SK-N-SH (cell line): Measurements from ENCODE around the gene MCUR1. TPM values are rescaled to one million over a fixed set of nuclear protein-coding genes. Genes with fewer than 3 reads are reported as not detected.

Source experiments
- CTCF ChIA-PET: fragments of 300-600, 350-600 bp; formaldehyde crosslinking; extraction: SDS; loops from one replicate; lab custom pipeline; 2021; lab: Yijun Ruan, JAX
- POLR2A ChIA-PET: fragments of 350-600 bp; sonication (Branson Sonifier 250); formaldehyde crosslinking; extraction: SDS; loops from one replicate; lab custom pipeline; 2020; ENCODE audit warnings: antibody characterized with exemption, inconsistent platforms; lab: Yijun Ruan, JAX
- DNase-seq: peaks from one replicate; pipeline ENCODE4 v3.0.0; 2012
- H2AFZ ChIP-seq: fragments of 200-600 bp; sonication (generic); 2 replicates; pipeline ENCODE4 v1.8.1; 2016; ENCODE audit warnings: antibody characterized with exemption, mild to moderate bottlenecking, low read depth
- H3F3A ChIP-seq: fragments of 200-600 bp; sonication (generic); replicated peaks from 2 replicates; pipeline ENCODE3; 2016; ENCODE audit warnings: antibody characterized with exemption, mild to moderate bottlenecking; ENCODE audit not compliant: insufficient read depth
- H3K27ac ChIP-seq, 2 experiments: fragments of 200-500 bp in 1 of 2; fragments of 200-600 bp in 1 of 2; sonication (Bioruptor generic) in 1 of 2; sonication (generic), shearing (Covaris generic) in 1 of 2; 2 replicates each; pipeline versions ENCODE4 v1.5.1 to v1.6.1; 2014 to 2016; ENCODE audit warnings: low read depth in 2 of 2, inconsistent platforms in 1 of 2, low read length in 1 of 2, mild to moderate bottlenecking in 1 of 2, mixed read lengths in 1 of 2
- H3K27me3 ChIP-seq: fragments of 200-600 bp; sonication (generic), shearing (Covaris generic); 2 replicates; pipeline ENCODE4 v1.6.1; 2016; ENCODE audit warnings: mixed run types; ENCODE audit not compliant: insufficient read depth
- H3K36me3 ChIP-seq, 2 experiments: fragments of 200-500 bp in 1 of 2; fragments of 200-600 bp in 1 of 2; sonication (Bioruptor generic) in 1 of 2; sonication (generic) in 1 of 2; replicated peaks in 1 of 2; 2 replicates each; pipeline versions ENCODE3 to v1.5.1; 2014 to 2016; ENCODE audit warnings: low read length in 1 of 2, mild to moderate bottlenecking in 1 of 2; ENCODE audit not compliant: insufficient read depth in 2 of 2, control insufficient read depth in 1 of 2
- H3K4me1 ChIP-seq, 2 experiments: fragments of 200-500 bp in 1 of 2; fragments of 200-600 bp in 1 of 2; sonication (Bioruptor generic) in 1 of 2; sonication (generic), shearing (Covaris generic) in 1 of 2; 2 replicates each; pipeline versions ENCODE4 v1.5.1 to v1.6.1; 2014 to 2016; ENCODE audit warnings: low read depth in 1 of 2, low read length in 1 of 2, mixed run types in 1 of 2; ENCODE audit not compliant: insufficient read depth in 2 of 2, control insufficient read depth in 1 of 2
- H3K4me2 ChIP-seq: fragments of 200-600 bp; sonication (generic), shearing (Covaris generic); 2 replicates; pipeline ENCODE4 v1.6.1; 2017; ENCODE audit warnings: mixed run types
- H3K4me3 ChIP-seq, 2 experiments: fragments of 200-500 bp in 1 of 2; fragments of 200-600 bp in 1 of 2; sonication (Bioruptor generic) in 1 of 2; sonication (generic), shearing (Covaris generic) in 1 of 2; 2 replicates each; pipeline versions ENCODE4 v1.5.1 to v1.8.1; 2014 to 2016; ENCODE audit warnings: low read depth in 2 of 2, inconsistent platforms in 1 of 2, low read length in 1 of 2, mild to moderate bottlenecking in 1 of 2, mixed read lengths in 1 of 2, moderate library complexity in 1 of 2
- H3K79me2 ChIP-seq: fragments of 200-600 bp; sonication (generic); 2 replicates; pipeline ENCODE4 v1.8.1; 2017; ENCODE audit warnings: mild to moderate bottlenecking; ENCODE audit not compliant: insufficient read depth
- H3K9ac ChIP-seq: fragments of 200-600 bp; sonication (generic); 2 replicates; pipeline ENCODE4 v1.6.1; 2017; ENCODE audit warnings: mixed run types
- H3K9me2 ChIP-seq: fragments of 200-600 bp; sonication (generic); 2 replicates; pipeline ENCODE4 v1.6.1; 2017; ENCODE audit warnings: mixed run types
- H3K9me3 ChIP-seq: fragments of 200-600 bp; sonication (generic); 2 replicates; pipeline ENCODE4 v1.6.1; 2017; ENCODE audit warnings: mixed run types, mild to moderate bottlenecking, moderate library complexity
- H4K20me1 ChIP-seq: fragments of 200-600 bp; sonication (generic); 2 replicates; pipeline ENCODE4 v1.6.1; 2017; ENCODE audit warnings: mild to moderate bottlenecking, mixed run types; ENCODE audit not compliant: insufficient read depth
- GATA2 ChIP-seq: sonication (generic); formaldehyde crosslinking; IDR thresholded peaks from 2 replicates; pipeline ENCODE4 v1.5.0; 2020; ENCODE audit warnings: mild to moderate bottlenecking, missing genetic modification reagents
- JUND ChIP-seq: IDR thresholded peaks from 2 replicates; pipeline ENCODE4 v1.4.0; 2012
- MEF2A ChIP-seq: IDR thresholded peaks from 2 replicates; pipeline ENCODE4 v1.4.0; 2012; ENCODE audit warnings: low read depth, borderline replicate concordance
- MXI1 ChIP-seq: IDR thresholded peaks from 2 replicates; pipeline ENCODE4 v1.6.1; 2012; ENCODE audit warnings: mild to moderate bottlenecking, low read depth, low read length, improper control_type of control experiment
- NRF1 ChIP-seq: IDR thresholded peaks from 2 replicates; pipeline ENCODE4 v1.6.1; 2012; ENCODE audit warnings: low read depth, mild to moderate bottlenecking, low read length
- RFX5 ChIP-seq: IDR thresholded peaks from 2 replicates; pipeline ENCODE4 v1.6.1; 2012; ENCODE audit warnings: mild to moderate bottlenecking, improper control_type of control experiment, low read length
- TAF1 ChIP-seq: IDR thresholded peaks from 2 replicates; pipeline ENCODE4 v1.6.1; 2012; ENCODE audit warnings: low read depth, mild to moderate bottlenecking, low read length, moderate library complexity, borderline replicate concordance
- WGBS: methylation state at CpG from one replicate; pipeline ENCODE4 v1.1.6; 2017; ENCODE audit warnings: low lambda C conversion rate; 5-methylcytosine and 5-hydroxymethylcytosine counted together
- polyA plus RNA-seq, 3 experiments: library from polyadenylated mRNA; depleted of rRNA; stranded (reverse); fragments of >200 nt; gene quantifications; 2 replicates each; pipeline ENCODE4 v1.2.3, GENCODE V29; 2012
- TF ChIP-seq, protein P1 (sequence below): IDR thresholded peaks from 2 replicates; pipeline ENCODE4 v1.4.0; 2012; ENCODE audit warnings: low read depth, borderline replicate concordance
- TF ChIP-seq, protein P2 (sequence below): IDR thresholded peaks from 2 replicates; pipeline ENCODE4; 2012

Gene MCUR1
- polyA plus RNA-seq, 1 of the 3 experiments (the other 2 are of a cell fraction), result 8.3 TPM

DNA sequence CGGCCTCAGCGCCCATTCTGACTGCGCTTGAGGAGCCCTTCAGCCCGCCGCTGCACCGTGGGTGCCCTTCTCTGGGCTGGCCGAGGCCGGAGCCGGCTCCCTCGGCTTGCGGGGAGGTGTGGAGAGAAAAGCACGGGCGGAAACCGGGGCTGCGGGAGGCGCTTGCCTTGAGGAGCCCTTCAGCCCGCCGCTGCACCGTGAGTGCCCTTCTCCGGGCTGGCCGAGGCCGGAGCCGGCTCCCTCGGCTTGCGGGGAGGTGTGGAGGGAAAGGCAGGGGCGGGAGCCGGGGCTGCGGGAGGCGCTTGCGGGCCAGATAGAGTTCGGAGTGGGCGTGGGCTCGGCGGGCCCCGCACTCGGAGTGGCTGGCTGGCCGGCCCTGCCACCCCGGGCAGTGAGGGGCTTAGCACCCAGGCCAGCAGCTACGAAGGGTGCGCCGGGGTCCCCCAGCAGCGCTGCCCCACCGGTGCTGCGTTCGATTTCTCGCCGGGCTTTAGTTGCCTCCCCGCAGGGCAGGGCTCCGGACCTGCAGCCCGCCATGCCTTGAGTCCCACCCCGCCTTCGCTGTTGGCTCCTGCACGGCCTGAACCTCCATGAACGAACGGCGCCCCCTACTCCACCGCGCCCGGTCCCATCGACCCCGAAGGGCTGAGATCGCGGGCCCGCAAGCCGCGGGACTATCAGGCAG is 45.7 kb upstream of the MCUR1 start (continued):
- TF ChIP-seq, protein P1, sequence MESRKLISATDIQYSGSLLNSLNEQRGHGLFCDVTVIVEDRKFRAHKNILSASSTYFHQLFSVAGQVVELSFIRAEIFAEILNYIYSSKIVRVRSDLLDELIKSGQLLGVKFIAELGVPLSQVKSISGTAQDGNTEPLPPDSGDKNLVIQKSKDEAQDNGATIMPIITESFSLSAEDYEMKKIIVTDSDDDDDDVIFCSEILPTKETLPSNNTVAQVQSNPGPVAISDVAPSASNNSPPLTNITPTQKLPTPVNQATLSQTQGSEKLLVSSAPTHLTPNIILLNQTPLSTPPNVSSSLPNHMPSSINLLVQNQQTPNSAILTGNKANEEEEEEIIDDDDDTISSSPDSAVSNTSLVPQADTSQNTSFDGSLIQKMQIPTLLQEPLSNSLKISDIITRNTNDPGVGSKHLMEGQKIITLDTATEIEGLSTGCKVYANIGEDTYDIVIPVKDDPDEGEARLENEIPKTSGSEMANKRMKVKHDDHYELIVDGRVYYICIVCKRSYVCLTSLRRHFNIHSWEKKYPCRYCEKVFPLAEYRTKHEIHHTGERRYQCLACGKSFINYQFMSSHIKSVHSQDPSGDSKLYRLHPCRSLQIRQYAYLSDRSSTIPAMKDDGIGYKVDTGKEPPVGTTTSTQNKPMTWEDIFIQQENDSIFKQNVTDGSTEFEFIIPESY, result no peak
- TF ChIP-seq JUND, result no peak

DNA sequence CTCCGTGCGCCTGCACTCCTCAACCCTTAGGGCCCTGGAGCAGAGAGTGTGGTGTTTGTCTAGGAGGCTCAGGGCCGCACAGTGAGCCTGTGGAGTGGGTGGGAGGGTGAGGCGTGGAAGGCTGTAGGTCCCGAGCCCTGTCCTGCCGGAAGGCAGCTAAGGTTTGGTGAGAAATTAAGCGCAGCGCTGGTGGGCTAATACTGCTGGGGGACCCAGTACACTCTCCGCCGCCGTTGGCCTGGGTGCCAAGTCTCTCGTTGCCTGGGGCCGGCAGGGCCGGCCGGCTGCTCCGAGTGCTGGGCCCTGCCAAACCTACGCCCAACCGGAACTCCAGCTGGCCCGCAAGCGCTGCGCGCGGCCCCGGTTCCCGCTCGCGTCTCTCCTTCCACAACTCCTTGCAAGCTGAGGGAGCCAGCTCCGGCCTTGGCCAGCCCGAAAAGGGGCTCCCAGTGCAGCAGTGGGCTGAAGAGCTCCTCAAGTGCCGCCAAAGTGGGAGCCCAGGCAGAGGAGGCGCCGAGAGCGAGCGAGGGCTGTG is 40.4 kb upstream of the MCUR1 start:
- DNase-seq, result no peak
- no peaks in the 10 kb centered on the region for H4K20me1 ChIP-seq
- no peaks in the 10 kb centered on the region for H3K4me1 ChIP-seq
- H3K27me3 ChIP-seq, result no peaks in the 10 kb centered on the region
- no peak overlapping the region for H2AFZ ChIP-seq
- no peak overlapping the region for H3K9ac ChIP-seq
- CTCF ChIA-PET, result no interaction called here
- POLR2A ChIA-PET, result no interaction called here
- no peak overlapping the region for H3K4me3 ChIP-seq
- H3F3A ChIP-seq, result no peaks in the 10 kb centered on the region
- H3K27ac ChIP-seq, result no peak overlapping the region
- WGBS, result 88% methylated on average over 16 of the region's 34 CpGs
- no peak overlapping the region for H3K4me2 ChIP-seq
- H3K9me3 ChIP-seq, result no peaks in the 10 kb centered on the region
- H3K9me2 ChIP-seq, result no peaks in the 10 kb centered on the region
- H3K79me2 ChIP-seq, result no peaks in the 10 kb centered on the region
- no peak for TF ChIP-seq MXI1
- no peak for TF ChIP-seq NRF1
- no peaks in the 10 kb centered on the region for H3K36me3 ChIP-seq

DNA sequence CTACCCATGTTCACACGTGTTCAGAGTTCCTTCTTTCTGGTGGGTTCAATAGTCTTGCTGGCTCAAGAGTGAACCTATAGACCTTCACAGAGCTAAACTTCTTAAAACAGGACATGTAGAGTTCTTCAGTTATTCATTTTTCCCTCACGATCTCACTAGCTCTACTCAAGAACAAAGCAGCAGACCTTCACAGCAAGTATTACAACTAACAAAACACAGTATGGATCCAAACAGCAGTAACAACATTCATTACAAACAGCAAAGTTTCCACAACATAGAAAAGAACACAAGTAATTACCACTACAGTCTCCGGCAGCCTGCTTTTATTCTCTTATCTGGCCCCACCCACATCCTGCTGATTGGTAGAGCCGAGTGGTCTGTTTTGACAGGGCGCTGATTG is 39.5 kb upstream of the MCUR1 start:
- DNase-seq, result no peak
- Histone ChIP-seq H2AFZ (no peak overlapping the region), H3K9ac (no peak overlapping the region), H3K79me2 (no peaks in the 10 kb centered on the region), H3K9me2 (no peaks in the 10 kb centered on the region), H4K20me1 (no peaks in the 10 kb centered on the region), H3K4me1 (no peaks in the 10 kb centered on the region), H3K27me3 (no peaks in the 10 kb centered on the region), H3K4me2 (no peak overlapping the region), H3F3A (no peaks in the 10 kb centered on the region), H3K4me3 (no peak overlapping the region), H3K9me3 (no peaks in the 10 kb centered on the region), H3K27ac (no peak overlapping the region), H3K36me3 (no peaks in the 10 kb centered on the region)
- 80% methylated on average over 5 of the region's 5 CpGs for WGBS
- CTCF ChIA-PET, result no interaction called here
- TF ChIP-seq MEF2A (no peak), GATA2 (CRISPR knock-in tag) (no peak), RFX5 (no peak), TAF1 (no peak)
- TF ChIP-seq, protein P2, sequence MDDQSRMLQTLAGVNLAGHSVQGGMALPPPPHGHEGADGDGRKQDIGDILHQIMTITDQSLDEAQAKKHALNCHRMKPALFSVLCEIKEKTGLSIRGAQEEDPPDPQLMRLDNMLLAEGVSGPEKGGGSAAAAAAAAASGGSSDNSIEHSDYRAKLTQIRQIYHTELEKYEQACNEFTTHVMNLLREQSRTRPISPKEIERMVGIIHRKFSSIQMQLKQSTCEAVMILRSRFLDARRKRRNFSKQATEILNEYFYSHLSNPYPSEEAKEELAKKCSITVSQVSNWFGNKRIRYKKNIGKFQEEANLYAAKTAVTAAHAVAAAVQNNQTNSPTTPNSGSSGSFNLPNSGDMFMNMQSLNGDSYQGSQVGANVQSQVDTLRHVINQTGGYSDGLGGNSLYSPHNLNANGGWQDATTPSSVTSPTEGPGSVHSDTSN, result no peak
- TF ChIP-seq, protein P1, result no peak
- POLR2A ChIA-PET, result no interaction called here
